HG02840 (cell line): Measurements from ENCODE around the gene USP4.

ENCODE experiments used
- ATAC-seq: cut with Tn5 transposase; IDR thresholded peaks from one replicate; pipeline ENCODE4 v1.9.1; 2021; ENCODE audit warnings: mild to moderate bottlenecking, moderate library complexity, moderate number of reproducible peaks; ENCODE audit not compliant: unreplicated experiment, low FRiP score

The USP4 gene

GRCh38 chr3:49298511-49298910, 41.3 kb downstream of the USP4 start:
- ATAC-seq = no peak

GRCh38 chr3:49296781-49297411, 43.0 kb downstream of the USP4 start:
- ATAC-seq = no peak

- no peak for ATAC-seq
Observed at GRCh38 chr3:49295489-49296058, 44.3 kb downstream of the USP4 start.

GRCh38 chr3:49294343-49294742, 45.5 kb downstream of the USP4 start:
- ATAC-seq = no peak

GRCh38 chr3:49283997-49284396, 55.9 kb downstream of the USP4 start:
- ATAC-seq = no peak

- ATAC-seq = no peak
Observed at GRCh38 chr3:49279376-49279775, 60.5 kb downstream of the USP4 start.

- ATAC-seq = no peak
Observed at GRCh38 chr3:49278548-49278947, 61.3 kb downstream of the USP4 start.

GRCh38 chr3:49277383-49277775, 62.5 kb downstream of the USP4 start:
- ATAC-seq = no peak

- ATAC-seq = no peak
Observed at GRCh38 chr3:49276475-49277382, 63.1 kb downstream of the USP4 start, which contains the start of gene C3orf62. TSS of gene C3orf62 (minus strand) at chr3:49277232. CDS start at chr3:49276872, 360 bp downstream.

- ATAC-seq = no peak
Observed at GRCh38 chr3:49273825-49274532, 65.9 kb downstream of the USP4 start.

- ATAC-seq = no peak
Observed at GRCh38 chr3:49271047-49271446, 68.8 kb downstream of the USP4 start.

GRCh38 chr3:49270156-49270500, 69.7 kb downstream of the USP4 start:
- ATAC-seq = no peak

- no peak for ATAC-seq
Observed at GRCh38 chr3:49269443-49270155, 70.3 kb downstream of the USP4 start.

GRCh38 chr3:49266410-49267095, 73.3 kb downstream of the USP4 start:
- no peak for ATAC-seq

- ATAC-seq = no peak
Observed at GRCh38 chr3:49265661-49266386, 74.0 kb downstream of the USP4 start.

GRCh38 chr3:49263159-49263889, 76.5 kb downstream of the USP4 start:
- no peak for ATAC-seq

- no peak for ATAC-seq
Observed at GRCh38 chr3:49260806-49261324, 79.0 kb downstream of the USP4 start.

- no peak for ATAC-seq
Observed at GRCh38 chr3:49257187-49257586, 82.7 kb downstream of the USP4 start.
